LHCN-M2 (cell line): ENCODE measurements around the gene TSNAX. TPM values are rescaled to one million over a fixed set of nuclear protein-coding genes. Genes with fewer than 3 reads are reported as not detected.

Experiments used
- DNase-seq: peaks from one replicate; pipeline ENCODE4 v3.0.0-alpha.2; 2012; ENCODE audit warnings: low read depth
- total RNA-seq: library from RNA; depleted of rRNA; stranded (reverse); fragments of >200 nt; gene quantifications from 2 replicates; pipeline ENCODE4 v1.2.3, GENCODE V29; 2014

TSNAX gene
- total RNA-seq, 1 experiment from 2014 or later = 44.7 TPM

DNA sequence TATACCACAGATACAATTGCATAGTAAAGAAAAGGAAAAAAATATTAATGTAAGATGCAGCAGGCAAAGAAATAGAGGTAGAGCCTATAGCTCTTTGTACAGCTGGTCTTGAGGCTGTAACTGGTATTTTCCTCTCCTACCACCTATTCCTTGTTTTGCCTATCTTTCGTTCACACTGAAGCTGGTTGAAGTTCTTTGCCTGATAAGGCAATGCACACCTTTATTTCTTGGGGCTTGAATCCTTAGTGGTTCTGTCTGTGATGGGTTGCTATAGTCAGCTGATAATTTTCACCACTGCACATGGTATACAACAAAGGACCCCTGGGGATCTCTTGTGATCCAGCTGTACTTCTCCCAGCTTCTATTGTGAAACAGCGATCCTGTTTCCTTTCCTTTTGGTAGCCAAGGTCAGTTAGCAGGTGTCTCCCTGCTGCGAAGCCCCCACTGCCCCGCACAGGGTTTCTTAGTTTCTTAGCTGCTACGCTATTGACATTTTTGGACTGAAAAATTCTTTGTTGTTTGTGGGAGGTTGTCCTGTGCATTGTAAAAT is 9.9 kb upstream of the TSNAX start:
- DNase-seq = no peak

DNA sequence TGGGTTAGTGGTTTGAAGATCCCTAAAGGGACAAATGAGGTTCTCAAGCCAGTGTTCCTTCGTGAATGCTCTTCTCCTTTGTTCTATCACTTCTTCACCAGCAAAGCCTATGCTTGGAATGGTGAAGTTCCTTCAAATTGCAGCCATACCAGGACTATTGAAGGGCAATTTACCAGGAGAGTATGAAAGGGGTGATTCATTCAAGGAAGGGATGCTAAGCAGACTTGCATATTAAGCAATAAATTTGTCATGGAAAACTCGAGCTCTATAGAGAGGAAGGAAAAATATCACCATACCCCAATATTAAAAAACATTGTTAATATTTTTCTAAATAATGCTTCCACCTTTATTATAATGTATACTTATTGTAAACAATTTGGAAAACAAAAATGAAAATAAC is 9.3 kb upstream of the TSNAX start:
- no peak for DNase-seq

DNA sequence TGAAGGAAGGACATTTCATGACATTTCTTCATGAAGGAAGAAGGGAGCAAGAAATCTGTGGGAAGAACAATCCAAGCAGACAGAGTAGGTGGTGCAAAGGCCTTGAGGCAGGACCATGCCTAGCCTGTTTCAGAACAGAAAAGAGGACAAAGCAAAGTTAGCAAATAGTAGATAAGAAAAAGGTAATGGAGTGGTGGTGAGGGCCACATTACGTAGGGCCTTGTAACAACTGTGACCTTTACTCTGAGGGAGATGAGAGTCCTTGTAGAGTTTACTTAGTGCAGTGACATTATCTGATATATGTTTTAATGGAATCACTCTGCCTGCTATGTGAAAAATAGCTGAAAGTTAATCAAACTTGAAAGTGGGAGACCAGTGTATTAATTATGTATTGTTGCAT is 6.4 kb upstream of the TSNAX start:
- no peak for DNase-seq

DNA sequence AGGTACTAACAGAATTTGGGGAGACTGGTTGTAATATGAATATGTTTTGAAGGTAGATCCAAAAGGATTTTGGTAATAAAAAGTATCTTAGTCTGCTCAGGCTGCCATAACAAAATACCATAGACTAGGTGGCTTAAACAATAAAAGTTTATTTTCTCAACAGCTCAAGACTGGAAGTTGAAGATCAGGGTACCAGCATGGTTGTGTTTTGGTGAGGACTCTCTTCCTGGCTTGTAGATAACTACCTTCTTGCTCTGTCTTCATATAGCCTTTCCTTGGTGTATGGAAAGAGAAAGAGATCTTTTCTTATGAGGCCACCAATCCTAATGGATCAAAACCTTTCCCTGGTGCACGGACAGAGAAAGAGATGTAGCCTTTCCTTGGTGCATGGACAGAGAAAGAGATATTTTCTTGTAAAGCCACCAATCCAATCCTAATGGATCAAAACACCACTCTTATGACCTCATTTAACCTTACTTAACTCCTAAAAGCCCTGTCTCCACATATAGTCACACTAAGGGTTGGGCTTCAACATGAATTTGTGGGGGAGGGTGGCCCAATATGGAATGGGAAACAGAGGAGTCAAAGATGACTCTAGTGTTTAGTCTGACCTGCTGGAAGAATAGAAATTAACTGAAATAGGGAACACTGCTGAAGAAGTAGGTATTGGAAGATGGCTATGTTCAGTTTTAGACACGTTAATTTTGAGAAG is 5.4 kb upstream of the TSNAX start:
- DNase-seq = no peak

DNA sequence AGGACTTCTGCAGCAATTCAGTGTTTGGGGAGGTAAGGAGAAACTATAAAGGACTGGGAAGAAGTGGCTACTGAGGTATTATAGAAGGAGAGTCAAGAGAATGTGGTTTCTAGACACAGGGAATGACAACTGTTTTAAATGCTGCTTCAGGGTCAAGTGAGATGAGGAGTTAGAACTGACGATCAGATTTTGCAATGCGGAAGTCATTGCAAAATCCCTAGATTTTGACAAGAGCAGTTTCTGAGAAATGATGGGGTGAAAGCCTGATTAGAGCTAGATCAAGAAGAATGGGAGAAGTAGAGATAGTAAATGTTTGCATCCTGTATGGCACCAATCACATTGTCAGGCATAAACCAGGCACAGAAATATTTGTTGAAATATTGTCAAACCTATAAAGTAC is 4.7 kb upstream of the TSNAX start:
- no peak for DNase-seq

DNA sequence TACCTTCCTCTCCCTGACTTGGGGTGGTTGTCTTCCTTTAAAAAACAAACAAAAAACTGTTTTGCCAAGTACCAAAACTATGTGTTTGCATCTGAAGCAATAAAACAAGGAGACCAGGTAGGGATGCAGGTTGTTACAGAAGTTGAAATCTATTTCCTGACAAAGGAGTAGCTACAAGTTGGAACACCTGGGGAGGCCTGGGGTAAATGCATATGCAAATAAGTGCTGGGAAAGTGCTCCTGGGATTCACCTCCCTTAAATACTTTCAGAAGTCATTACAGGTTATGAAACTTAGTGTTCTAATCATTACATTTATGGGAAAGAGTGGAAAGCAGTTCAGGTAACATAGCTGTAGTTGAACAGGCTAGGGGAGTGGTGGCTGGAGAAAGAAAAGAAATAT is 1.9 kb upstream of the TSNAX start:
- no peak for DNase-seq

DNA sequence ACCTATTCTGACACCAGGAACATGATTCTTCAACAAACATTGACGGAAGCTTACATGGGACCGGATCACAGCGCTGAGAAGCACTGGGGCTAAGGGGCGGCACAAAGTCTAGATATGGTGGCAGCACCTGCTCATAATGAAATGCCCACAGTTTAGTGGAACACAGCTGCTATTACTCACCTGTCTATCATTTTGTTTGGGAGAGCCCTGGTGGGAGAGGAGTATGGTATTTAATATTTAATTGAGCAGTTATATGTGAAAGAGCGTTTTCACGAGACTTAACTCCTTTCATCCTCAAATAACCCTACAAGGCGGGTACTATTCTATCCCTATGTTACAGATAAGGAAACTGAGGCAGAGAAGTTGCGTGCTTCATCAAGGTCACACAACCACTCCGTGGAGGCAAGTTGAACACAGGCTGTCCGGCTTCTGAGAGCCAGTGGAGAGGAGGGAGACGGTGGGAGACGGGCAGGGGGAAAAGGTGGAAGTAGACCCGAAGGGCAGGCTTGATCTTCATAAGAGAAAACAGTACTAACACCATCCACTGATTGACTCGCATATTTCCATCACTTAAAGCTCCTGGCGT is 790 bp upstream of the TSNAX start:
- no peak for DNase-seq

DNA sequence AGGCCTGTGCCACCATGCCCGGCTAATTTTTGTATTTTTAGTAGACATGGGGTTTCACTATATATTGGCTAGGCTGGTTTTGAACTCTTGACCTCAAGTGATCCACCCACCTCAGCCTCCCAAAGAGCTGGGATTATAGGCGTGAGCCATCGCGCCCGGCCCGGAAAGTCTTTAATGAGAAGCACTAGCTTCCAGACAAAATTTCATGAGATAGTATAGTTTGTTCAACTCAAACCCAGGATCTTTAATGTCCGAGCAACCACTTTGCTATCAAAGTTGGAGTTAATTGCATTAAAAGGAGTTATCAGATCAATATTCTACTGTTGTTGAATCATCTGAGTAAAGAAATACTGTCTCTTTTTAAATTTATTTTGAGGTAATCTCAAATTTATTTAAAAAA is 4.8 kb downstream of the TSNAX start:
- DNase-seq = no peak

DNA sequence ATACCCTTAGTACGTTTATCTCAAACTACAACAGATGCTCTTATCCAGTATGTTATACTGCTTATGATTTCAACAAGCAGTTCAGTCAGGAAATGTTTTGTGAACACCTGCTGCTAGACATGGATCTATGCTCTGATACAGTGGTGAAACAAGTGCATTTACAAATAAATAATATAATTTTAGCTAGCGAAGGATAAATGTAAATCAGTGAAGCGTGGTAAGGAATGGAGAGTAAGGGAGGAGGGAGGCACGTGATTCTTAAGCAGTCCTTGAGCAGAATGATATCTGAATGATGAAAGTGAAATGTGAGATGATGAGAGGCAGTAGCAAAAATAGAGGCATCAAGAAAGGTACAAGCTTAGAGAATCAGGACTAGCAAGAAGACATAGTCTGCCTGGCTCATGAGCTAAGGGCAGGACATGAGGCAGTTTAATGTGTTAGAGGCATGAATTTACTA is 6.3 kb downstream of the TSNAX start:
- no peak for DNase-seq

DNA sequence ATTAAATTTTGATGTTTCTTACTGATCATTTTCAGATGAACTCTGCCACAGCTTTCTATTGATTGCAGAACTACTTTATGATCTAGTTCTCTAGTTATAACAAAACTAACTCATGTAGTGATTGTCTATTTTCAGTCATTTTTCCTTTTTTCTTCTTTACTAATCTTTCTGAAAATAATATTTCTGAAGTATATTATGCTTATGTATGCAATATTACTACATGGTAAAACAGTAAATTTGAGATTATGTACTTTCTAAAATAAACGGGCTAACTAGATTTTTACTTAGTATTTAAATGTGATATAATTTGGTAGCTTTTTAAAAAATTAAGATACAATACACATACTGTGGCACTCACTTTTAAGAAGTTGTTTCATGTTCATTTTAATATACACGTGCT is 7.6 kb downstream of the TSNAX start:
- no peak for DNase-seq

DNA sequence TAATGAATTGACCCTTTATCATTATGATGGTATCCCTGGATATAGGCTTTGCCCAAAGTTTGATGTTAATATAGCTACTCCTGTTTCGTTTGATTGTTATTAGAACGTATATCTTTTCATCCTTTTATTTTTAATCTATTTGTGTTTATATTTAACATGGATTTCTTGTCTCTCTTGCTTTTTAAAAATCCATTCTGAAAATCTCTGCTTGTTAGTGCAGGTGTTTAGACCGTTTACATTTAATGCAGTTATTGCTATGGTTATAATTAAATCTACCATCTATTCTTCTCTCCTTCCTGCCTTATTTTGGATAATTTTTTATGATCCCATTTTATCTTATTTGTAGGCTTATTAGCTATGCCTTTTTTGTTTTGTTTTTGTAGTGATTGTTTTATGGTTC is 12.4 kb downstream of the TSNAX start:
- no peak for DNase-seq

DNA sequence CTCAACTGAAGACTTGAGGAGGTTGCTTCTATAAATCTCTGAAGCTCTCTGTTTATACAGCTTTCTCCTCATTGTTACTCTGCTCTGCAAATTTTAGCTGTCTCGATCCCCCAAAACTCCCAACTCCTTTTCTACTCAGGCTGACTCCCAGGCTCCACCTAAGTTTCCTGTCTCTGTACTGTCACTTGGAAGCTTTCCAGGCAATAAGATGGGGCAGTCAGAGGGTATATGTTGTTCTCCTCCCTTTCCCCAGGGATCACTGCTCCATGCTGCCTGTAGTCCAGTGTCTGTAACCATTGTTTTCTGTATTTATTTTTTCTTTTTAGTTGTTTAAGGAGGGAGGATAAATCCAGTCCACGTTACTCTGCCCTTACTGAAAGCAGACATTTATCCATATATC is 13.4 kb downstream of the TSNAX start:
- no peak for DNase-seq

DNA sequence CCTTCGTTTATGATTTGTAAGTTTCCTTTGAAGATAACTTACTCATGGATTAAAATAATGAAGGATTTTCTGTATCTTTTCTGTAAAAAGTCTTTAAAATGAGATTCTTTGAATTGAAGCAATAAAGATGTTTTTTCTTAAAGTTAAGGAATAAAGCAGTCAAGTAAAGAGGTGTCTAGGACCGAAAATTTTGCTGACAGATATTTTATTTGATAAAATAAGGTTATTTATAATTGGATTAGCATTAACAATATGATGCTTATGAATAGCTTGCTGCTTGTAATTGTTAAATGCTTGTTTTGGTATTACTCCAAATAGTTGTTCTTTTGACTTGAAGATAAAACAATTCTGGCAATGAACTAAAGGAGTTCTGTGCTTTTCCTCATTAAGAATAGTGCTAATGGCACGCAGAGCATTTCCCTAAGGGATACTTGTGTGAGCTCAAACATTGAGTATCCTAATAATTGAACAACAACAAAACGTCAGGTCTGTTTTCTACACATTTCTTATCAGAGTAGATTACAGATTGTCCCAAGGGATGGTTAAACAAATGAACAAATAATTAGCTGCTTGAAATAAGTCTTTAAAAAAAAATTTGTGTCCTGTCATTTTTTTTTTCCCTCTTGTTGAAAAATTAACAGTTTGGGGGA is 16.6 kb downstream of the TSNAX start:
- DNase-seq = no peak

DNA sequence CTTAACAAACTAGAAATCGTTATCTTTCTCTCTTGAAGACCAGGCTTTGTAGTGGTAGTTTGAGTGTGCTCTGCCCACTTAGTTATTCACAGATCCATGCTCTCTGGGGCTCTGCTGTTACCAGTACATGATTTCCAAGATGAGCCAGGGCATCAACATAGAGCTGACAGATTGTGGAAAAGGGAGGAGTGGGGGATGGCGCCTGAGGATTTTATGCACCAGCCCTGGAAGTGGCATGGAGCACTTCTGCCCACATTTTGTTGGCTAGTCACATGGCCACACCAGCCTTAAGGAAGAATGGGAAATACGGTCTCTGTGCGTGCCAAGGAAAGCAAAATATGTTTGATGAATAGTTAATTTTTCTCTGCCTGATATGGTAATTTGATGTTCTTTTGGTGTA is 18.2 kb downstream of the TSNAX start:
- DNase-seq = no peak

DNA sequence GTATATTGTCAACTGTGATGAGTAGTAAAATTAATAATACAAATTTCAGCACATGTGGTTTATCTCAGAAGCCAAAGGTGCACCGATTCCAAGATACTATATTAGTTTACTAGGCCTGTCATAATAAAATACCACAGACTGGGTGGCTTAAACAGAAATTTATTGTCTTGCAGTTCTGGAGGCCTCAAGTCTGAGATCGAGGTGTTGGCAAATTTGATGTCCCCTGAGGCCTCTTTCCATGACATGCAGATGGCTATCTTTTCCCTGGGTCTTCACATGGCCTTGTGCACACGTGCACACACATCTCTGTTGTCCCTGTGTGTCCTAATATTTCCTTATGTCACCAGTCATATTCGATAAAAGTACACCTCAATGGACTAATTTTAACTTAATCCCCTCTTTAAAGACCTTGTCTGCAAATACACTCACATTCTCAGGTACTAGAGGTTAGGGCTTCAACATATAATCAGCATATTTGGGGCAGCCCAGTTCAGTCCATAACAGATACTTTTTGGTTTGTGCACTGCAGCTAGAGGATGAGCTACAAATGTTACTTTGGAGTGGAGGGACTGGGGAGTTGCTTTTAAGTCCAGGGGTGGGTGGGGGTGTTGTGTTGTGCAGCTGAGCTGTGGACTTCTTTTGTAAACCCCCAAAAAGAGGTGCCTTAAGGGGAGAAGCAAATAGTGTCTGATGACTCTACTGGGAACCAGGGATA is 21.4 kb downstream of the TSNAX start:
- no peak for DNase-seq

DNA sequence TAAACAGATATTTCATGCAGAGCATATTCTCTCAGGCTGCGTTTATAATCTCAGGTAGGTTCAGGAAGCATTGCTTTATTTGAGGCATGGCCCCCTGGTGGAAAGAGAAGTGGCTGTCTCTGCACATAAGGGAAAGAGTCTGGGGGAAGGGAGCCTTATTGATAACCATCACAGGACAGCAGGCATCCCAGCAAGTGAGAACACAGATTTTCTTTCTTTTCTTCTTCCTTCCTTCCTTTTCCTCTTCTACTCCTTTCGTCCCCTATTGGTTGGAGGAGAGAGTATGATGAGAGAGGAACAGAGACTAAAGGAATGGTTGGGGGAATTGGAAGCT is 21.9 kb downstream of the TSNAX start:
- DNase-seq = no peak

DNA sequence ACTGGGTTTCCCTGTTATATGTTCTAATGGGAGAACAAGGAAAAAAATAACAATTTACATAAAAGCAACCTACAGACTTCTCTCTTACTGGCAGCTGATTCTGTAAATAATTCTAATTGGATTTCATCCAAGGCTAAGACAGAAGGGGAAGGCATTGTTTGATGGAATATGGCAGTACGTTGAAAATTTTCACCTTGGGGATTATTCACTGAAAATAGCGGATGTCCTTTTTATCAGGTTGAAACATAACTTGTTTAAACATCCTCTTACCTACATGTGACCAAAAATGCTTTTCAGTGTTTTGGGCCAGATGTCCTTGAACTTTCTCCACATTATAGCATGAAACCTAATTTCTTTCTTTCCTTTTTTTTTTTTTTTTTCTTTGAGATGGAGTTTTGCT is 24.9 kb downstream of the TSNAX start:
- no peak for DNase-seq

DNA sequence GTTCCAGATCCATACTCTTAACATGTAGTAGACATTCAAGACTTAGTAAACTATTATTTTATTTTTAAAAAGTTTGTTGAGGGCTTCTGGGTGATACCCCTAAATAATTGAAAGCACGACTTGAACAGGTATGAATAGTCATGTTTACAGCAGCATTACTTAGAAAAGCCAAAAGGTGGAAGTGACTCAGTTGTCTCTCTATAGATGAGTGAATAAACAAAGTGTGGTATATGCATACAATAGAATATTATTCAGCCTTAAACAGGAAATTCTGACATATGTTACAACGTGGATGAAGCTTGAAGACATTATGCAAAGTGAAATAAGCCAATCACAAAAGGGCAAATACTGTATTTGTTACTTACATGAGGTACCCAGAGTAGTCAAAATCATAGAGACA is 26.5 kb downstream of the TSNAX start:
- DNase-seq = no peak

DNA sequence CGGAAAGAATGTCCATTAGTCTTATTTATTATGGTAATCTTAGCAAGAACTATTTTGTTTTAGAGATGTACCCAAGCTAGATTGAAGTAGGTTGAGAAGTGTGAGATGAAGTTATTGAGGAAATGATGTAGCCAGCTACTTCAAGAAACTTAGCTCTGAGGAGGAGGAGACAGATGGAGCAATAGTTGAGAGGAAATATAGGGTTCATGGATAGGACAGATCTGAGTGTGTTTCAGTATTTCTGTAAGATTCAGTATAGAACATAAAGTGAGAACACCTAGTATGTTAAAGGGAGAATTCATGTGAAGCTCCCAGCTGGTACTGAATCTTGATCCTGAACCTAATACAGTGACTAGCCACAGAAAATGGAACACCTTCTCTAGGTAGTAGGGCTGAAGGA is 28.9 kb downstream of the TSNAX start:
- no peak for DNase-seq

DNA sequence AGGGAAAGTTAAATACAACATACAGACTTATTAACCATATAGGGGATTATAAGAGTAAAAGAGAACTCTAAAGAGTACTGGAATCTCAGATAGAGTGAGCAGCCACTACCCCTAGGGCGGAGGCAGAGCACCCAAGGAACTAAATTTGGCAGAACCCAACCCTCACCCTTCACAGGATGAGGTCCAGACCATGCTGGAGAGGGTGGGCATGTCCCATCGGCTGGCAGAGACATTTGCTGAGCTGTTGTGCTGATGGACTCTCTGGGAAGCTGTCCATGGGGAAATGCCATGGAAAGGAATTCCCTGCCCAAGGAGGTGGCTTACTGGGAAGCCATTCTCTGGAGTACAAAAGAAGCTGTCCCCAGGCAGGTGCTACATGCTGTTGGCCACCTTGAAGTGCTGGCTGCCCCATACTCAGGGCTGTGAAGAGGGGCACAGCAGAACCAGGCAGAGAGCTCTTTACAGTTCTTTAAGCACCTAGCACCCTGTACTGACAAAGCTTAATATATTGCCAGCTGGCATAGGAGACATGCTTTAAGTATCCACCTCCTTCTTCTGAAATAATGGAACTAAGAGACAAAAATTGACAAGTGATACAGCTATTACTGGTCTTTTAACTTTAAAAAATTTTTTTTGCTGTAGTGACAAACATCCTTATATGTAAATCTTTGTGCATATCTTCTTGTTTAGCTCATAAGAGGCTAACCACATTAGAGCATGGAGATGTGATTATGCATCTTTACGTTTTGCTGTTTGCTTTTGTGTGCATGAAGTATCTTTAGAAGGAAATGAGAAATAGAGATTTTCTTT is 29.6 kb downstream of the TSNAX start:
- DNase-seq = peak; percentile 50

DNA sequence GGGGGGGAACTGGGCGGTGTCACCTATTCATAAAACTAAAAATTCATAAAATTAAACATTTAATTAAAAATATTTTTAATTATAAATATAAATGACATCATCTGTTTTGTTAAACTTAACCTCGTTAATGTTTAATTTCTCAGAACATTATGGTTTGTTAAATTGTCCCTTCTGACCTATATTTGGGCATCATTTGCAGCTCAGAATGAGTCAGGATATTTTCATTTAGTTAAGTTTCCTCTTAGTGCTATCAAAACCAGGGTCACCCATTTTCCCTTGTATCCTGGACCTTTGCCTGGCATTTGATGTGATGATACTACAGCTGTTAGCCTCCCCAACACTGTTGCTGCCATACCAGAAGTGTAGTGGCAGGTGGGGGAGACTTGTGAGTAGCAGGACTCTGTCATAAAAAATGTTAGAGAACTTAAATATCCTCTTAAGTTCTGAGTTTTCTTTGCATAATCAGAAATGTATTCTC is 30.3 kb downstream of the TSNAX start:
- DNase-seq = peak; percentile 92
